GM18505 (cell line): ENCODE results near the gene LACTBL1.

Experiments
- ATAC-seq: cut with Tn5 transposase; IDR thresholded peaks from one replicate; pipeline ENCODE4 v1.9.1; 2021; ENCODE audit not compliant: unreplicated experiment
- POLR2A ChIP-seq: IDR thresholded peaks from 4 replicates; pipeline ENCODE4 v1.6.1; 2011; ENCODE audit warnings: borderline replicate concordance; ENCODE audit not compliant: insufficient read depth, insufficient read length; ENCODE audit errors: extremely low read depth

The LACTBL1 gene

DNA sequence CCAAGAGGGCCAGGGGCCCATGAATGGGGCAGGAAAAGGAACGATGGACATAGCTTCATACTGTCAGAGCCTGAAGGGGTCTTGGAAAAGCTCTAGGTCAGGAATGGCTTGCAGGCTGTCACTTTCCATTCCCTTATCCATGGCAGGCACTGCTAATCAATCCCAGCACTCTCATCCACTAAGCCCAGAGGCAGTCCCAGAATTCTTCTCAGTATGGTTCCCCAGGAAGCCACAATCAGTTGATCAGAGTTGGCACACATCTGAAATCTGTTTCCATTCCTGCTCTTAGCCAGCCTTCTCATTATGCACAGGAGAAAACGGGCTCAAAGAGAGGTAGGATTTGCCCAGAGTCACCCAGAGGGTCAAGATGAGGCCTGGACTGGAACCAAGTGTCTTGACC is 65.7 kb downstream of the LACTBL1 start:
- ATAC-seq: no peak
- no peak for TF ChIP-seq POLR2A

DNA sequence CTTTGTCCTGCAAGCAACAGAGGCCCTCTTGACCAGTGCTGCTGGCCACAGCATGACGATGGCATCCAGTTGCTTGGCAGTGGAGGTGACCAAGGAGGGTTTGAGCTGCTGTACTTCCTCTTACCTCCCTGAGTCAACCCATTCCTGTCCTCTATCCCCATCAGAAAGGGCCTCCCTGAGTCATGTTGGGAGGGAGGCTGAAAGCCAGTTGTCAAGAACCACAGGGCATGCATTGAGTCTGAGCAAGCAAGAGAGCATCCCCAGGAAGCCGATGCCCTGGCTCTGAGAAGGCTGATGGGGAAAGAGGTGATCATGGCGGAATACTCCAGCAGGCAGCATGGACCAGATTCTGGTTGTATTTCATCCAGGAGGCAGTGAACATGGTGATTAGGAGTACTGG is 69.6 kb downstream of the LACTBL1 start:
- ATAC-seq: no peak
- no peak for TF ChIP-seq POLR2A
